BLaER1 treated with 17β-estradiol and CSF1 and Interleukin-3, amounts not matched to agents 10 nM and 100 nM (cell line): ENCODE results near the gene EIF4G1.

Experiments used
- H3K27ac ChIP-seq, 11 experiments: shearing (Covaris generic); formaldehyde crosslinking; 2 replicates each; pipeline ENCODE4 v1.8.1; 2022
- H3K27me3 ChIP-seq, 11 experiments: shearing (Covaris generic); formaldehyde crosslinking; 2 replicates each; pipeline ENCODE4 v1.8.1; 2022
- H3K36me3 ChIP-seq, 11 experiments: shearing (Covaris generic); formaldehyde crosslinking; 2 replicates each; pipeline ENCODE4 v1.8.1; 2022
- H3K4me1 ChIP-seq, 10 experiments: shearing (Covaris generic); formaldehyde crosslinking; 2 replicates each; pipeline ENCODE4 v1.8.1; 2022
- H3K4me2 ChIP-seq, 11 experiments: shearing (Covaris generic); formaldehyde crosslinking; 2 replicates each; pipeline ENCODE4 v1.8.1; 2022
- H3K4me3 ChIP-seq, 10 experiments: shearing (Covaris generic); formaldehyde crosslinking; 2 replicates each; pipeline ENCODE4 v1.8.1; 2022
- H3K9ac ChIP-seq, 11 experiments: shearing (Covaris generic); formaldehyde crosslinking; 2 replicates each; pipeline ENCODE4 v1.8.1; 2022
- H3K9me3 ChIP-seq, 11 experiments: shearing (Covaris generic); formaldehyde crosslinking; replicated peaks in 1 of 11; 2 replicates each; pipeline ENCODE4 v1.8.1; 2022
- H4K20me1 ChIP-seq, 11 experiments: shearing (Covaris generic); formaldehyde crosslinking; 2 replicates each; pipeline ENCODE4 v1.8.1; 2022
- Cebpa-rat ChIP-seq, 11 experiments: shearing (Covaris generic); IDR thresholded peaks; 2 replicates each; pipeline ENCODE4 v1.8.1; 2022

The EIF4G1 gene

DNA sequence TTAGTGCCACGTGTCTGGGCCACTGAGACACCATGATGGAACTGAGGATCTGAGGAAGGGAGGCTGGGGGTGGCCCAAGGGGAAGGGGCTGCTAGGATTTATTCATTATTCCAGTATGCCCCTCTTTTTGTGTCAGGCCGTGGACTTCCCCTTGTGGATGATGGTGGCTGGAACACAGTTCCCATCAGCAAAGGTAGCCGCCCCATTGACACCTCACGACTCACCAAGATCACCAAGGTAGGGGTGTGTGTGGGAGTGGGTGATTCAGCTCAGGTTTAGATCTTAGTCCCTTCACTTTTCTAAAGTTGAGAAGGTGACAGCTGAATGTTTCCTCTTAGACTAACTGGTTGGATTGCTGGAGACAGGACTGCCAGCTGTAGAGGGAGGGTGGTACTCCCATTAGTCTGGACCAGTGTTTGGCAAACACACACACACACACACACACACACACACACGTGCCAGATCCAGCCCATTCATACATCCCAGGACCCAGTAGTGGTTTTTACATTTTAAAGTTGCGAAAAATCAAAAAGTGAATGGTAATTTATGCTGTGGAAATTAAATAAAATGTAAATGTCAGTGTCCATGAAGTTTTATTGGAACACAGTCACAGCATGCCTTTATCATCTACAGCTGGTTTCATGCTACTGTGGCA, 11.4 kb downstream of the EIF4G1 start:
- peaks cover 0 to 15% (median 0%) of the 10 kb centered on the region in 10 experiments; a peak in 8 of 20 replicates for H3K4me1 ChIP-seq
- no peak overlapping the region for H3K4me3 ChIP-seq
- no peaks in the 10 kb centered on the region for H3K9me3 ChIP-seq
- no peaks in the 10 kb centered on the region for H3K27me3 ChIP-seq
- no peak overlapping the region for H3K4me2 ChIP-seq
- no peak for TF ChIP-seq Cebpa-rat (IDR thresholded peaks at IDR 0.05)
- H4K20me1 ChIP-seq, result peaks cover 90 to 100% (median 100%) of the 10 kb centered on the region in 11 experiments
- H3K9ac ChIP-seq, result no peak overlapping the region
- peaks cover 100% of the 10 kb centered on the region in 11 experiments for H3K36me3 ChIP-seq
- H3K27ac ChIP-seq, result no peak overlapping the region

- Histone ChIP-seq H4K20me1 (peaks cover 90 to 100% (median 100%) of the 10 kb centered on the region in 11 experiments), H3K4me3 (no peak overlapping the region), H3K9me3 (no peaks in the 10 kb centered on the region), H3K9ac (no peak overlapping the region), H3K27me3 (no peaks in the 10 kb centered on the region), H3K4me1 (peaks cover 0 to 7% (median 0%) of the 10 kb centered on the region in 10 experiments; a peak in 1 of 20 replicates), H3K4me2 (no peak overlapping the region), H3K36me3 (peaks cover 100% of the 10 kb centered on the region in 11 experiments), H3K27ac (no peak overlapping the region)
- no peak for TF ChIP-seq Cebpa-rat (IDR thresholded peaks at IDR 0.05)
These were observed 12.8 kb downstream of the EIF4G1 start for GRCh38 chr3:184327171-184327570.

- H3K4me2 ChIP-seq, result no peak overlapping the region
- H3K27ac ChIP-seq, result no peak overlapping the region
- no peak for TF ChIP-seq Cebpa-rat (IDR thresholded peaks at IDR 0.05)
- peaks cover 100% of the 10 kb centered on the region in 11 experiments for H3K36me3 ChIP-seq
- no peaks in the 10 kb centered on the region for H3K9me3 ChIP-seq
- H3K27me3 ChIP-seq, result no peaks in the 10 kb centered on the region
- H3K9ac ChIP-seq, result no peak overlapping the region
- no peak overlapping the region for H3K4me3 ChIP-seq
- H4K20me1 ChIP-seq, result peaks cover 90 to 100% (median 100%) of the 10 kb centered on the region in 11 experiments
- peaks cover 0 to 12% (median 0%) of the 10 kb centered on the region in 10 experiments; a peak in 2 of 20 replicates for H3K4me1 ChIP-seq
These were observed 14.1 kb downstream of the EIF4G1 start for GRCh38 chr3:184328516-184328915.

GRCh38 chr3:184332370-184333090, 18.1 kb downstream of the EIF4G1 start:
- Histone ChIP-seq H3K9me3 (no peaks in the 10 kb centered on the region), H3K4me3 (no peak overlapping the region), H3K36me3 (peaks cover 78 to 81% (median 79%) of the 10 kb centered on the region in 11 experiments), H4K20me1 (peaks cover 76 to 99% (median 89%) of the 10 kb centered on the region in 11 experiments; a peak in 21 of 22 replicates), H3K4me1 (peaks cover 11 to 46% (median 24%) of the 10 kb centered on the region in 10 experiments), H3K4me2 (no peak overlapping the region), H3K27ac (no peak overlapping the region), H3K27me3 (no peaks in the 10 kb centered on the region), H3K9ac (peak overlapping the region in 7 of 11 experiments; percentile 2 to 61 (median 20); a peak in 9 of 22 replicates)
- no peak for TF ChIP-seq Cebpa-rat (IDR thresholded peaks at IDR 0.05)

DNA sequence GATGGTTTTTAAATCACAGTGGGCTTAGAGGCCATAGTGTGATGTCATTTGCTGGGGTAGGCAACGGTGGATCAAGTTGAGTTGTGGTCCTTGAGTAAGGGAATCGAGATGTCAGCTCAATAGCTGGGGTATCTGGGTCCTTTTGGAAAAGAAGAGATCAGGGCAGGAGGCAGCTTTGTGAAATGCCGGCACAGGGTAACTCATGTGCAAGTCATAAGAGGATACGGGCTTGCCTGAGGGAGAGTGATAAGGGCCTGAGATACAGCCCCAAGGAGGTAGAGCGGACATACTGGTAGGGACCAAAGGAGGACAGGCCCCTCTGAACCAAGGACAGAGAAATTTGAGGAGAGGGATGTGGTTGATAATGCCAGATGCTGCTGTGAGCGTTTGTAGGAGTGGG, 18.8 kb downstream of the EIF4G1 start:
- peaks cover 0 to 5% (median 0%) of the 10 kb centered on the region in 11 experiments; a peak in 5 of 22 replicates for H3K27me3 ChIP-seq
- no peak for TF ChIP-seq Cebpa-rat (IDR thresholded peaks at IDR 0.05)
- no peaks in the 10 kb centered on the region for H3K9me3 ChIP-seq
- peaks cover 74 to 99% (median 87%) of the 10 kb centered on the region in 11 experiments; a peak in 21 of 22 replicates for H4K20me1 ChIP-seq
- H3K4me3 ChIP-seq, result no peak overlapping the region
- peaks cover 17 to 52% (median 31%) of the 10 kb centered on the region in 10 experiments for H3K4me1 ChIP-seq
- H3K36me3 ChIP-seq, result peaks cover 71 to 75% (median 73%) of the 10 kb centered on the region in 11 experiments
- H3K9ac ChIP-seq, result peak overlapping the region in 7 of 11 experiments; percentile 10 to 61 (median 20); a peak in 7 of 22 replicates
- H3K4me2 ChIP-seq, result no peak overlapping the region
- no peak overlapping the region for H3K27ac ChIP-seq

- peaks cover 74 to 99% (median 86%) of the 10 kb centered on the region in 11 experiments; a peak in 21 of 22 replicates for H4K20me1 ChIP-seq
- no peak overlapping the region for H3K4me2 ChIP-seq
- no peak for TF ChIP-seq Cebpa-rat (IDR thresholded peaks at IDR 0.05)
- H3K27ac ChIP-seq, result 0 out of 22 replicates have a peak overlapping the region, but pooled peaks of 1 of the 11 experiments have one; percentile 9
- H3K4me1 ChIP-seq, result peaks cover 22 to 58% (median 36%) of the 10 kb centered on the region in 10 experiments
- no peaks in the 10 kb centered on the region for H3K9me3 ChIP-seq
- peaks cover 66 to 70% (median 68%) of the 10 kb centered on the region in 11 experiments for H3K36me3 ChIP-seq
- peaks cover 0 to 9% (median 0%) of the 10 kb centered on the region in 11 experiments; a peak in 6 of 22 replicates for H3K27me3 ChIP-seq
- H3K9ac ChIP-seq, result peak overlapping the region in 6 of 11 experiments; percentile 10 to 61 (median 22); a peak in 7 of 22 replicates
- no peak overlapping the region for H3K4me3 ChIP-seq
These were observed 19.3 kb downstream of the EIF4G1 start for GRCh38 chr3:184333700-184334099.

DNA sequence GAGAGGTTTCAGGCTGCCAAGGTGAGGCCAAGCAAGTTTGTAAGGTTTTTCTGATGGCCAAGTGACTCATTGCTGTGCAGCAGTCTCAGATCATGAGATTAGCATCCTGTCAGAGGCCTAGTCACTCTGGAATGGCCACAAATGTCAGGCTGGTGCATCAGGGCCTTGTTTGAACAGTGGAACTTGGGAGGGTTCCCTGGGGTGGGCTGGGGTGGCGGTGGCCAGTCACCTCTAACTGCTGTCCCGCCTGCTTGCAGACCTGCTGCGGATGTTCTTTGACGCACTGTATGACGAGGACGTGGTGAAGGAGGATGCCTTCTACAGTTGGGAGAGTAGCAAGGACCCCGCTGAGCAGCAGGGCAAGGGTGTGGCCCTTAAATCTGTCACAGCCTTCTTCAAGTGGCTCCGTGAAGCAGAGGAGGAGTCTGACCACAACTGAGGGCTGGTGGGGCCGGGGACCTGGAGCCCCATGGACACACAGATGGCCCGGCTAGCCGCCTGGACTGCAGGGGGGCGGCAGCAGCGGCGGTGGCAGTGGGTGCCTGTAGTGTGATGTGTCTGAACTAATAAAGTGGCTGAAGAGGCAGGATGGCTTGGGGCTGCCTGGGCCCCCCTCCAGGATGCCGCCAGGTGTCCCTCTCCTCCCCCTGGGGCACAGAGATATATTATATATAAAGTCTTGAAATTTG, 20.2 kb downstream of the EIF4G1 start:
- Histone ChIP-seq H3K36me3 (peaks cover 57 to 60% (median 58%) of the 10 kb centered on the region in 11 experiments), H4K20me1 (peaks cover 71 to 99% (median 86%) of the 10 kb centered on the region in 11 experiments; a peak in 21 of 22 replicates), H3K27ac (peak overlapping the region in 3 of 11 experiments; percentile 16 to 71 (median 38); a peak in 5 of 22 replicates), H3K9ac (peak overlapping the region in 7 of 11 experiments; percentile 11 to 83 (median 78); a peak in 7 of 22 replicates), H3K4me1 (peaks cover 32 to 67% (median 45%) of the 10 kb centered on the region in 10 experiments), H3K4me3 (no peak overlapping the region), H3K27me3 (peaks cover 0 to 15% (median 0%) of the 10 kb centered on the region in 11 experiments; a peak in 6 of 22 replicates), H3K9me3 (no peaks in the 10 kb centered on the region), H3K4me2 (peak overlapping the region in 2 of 11 experiments; percentile 93 to 98; a peak in 3 of 22 replicates)
- no peak for TF ChIP-seq Cebpa-rat (IDR thresholded peaks at IDR 0.05)

DNA sequence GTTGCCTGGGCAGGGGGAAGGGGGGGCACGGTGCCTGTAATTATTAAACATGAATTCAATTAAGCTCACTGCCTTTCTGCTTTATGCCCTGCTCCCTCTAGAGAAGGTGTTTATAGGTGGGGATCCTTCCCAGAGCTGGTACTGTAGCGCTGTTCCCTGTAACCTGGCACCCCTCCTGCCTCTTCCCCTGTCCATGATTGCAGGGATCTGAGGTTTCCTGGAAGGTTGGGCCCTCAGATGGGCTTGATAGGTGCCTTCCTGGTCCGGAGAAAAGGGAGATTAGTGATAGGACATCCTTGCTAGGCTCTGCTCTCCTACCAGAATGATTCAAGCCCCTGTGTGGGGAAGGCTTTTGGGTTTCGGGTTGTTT, 20.9 kb downstream of the EIF4G1 start:
- Histone ChIP-seq H3K27me3 (peaks cover 0 to 15% (median 0%) of the 10 kb centered on the region in 11 experiments; a peak in 6 of 22 replicates), H4K20me1 (peaks cover 64 to 97% (median 82%) of the 10 kb centered on the region in 11 experiments; a peak in 21 of 22 replicates), H3K4me3 (peak overlapping the region; percentile 63 to 81 (median 70); a peak in 16 of 20 replicates), H3K9me3 (no peaks in the 10 kb centered on the region), H3K27ac (peak overlapping the region in 10 of 11 experiments; percentile 31 to 76 (median 63); a peak in 16 of 22 replicates), H3K9ac (peak overlapping the region; percentile 69 to 86 (median 78); a peak in 19 of 22 replicates), H3K36me3 (peaks cover 50 to 54% (median 52%) of the 10 kb centered on the region in 11 experiments), H3K4me1 (peaks cover 38 to 73% (median 50%) of the 10 kb centered on the region in 10 experiments), H3K4me2 (peak overlapping the region; percentile 93 to 99 (median 98))
- no peak for TF ChIP-seq Cebpa-rat (IDR thresholded peaks at IDR 0.05)
